CD4-positive, alpha-beta T cell treated with Interferon alpha-2 for 1 hour (primary cell): Measurements from ENCODE around the gene AFF3.

ENCODE experiments used
- DNase-seq, 2 donors: peaks; one replicate each; pipeline ENCODE4 v3.0.0-alpha.2; 2020 to 2022

AFF3 gene

GRCh38 chr2:99877963-99878362, 264.4 kb downstream of the AFF3 start:
- no peak for DNase-seq

- DNase-seq: no peak
These were observed 265.4 kb downstream of the AFF3 start for GRCh38 chr2:99876956-99877355.

GRCh38 chr2:99875627-99876201, 266.7 kb downstream of the AFF3 start:
- no peak for DNase-seq

- no peak for DNase-seq
These were observed 274.1 kb downstream of the AFF3 start for GRCh38 chr2:99868260-99868659.

GRCh38 chr2:99867770-99868169, 274.6 kb downstream of the AFF3 start:
- peak in 1 of 2 donors; percentile 39 for DNase-seq

- no peak for DNase-seq
These were observed 276.3 kb downstream of the AFF3 start for GRCh38 chr2:99865818-99866676.

GRCh38 chr2:99864561-99865553, 277.5 kb downstream of the AFF3 start:
- no peak for DNase-seq

- no peak for DNase-seq
These were observed 278.5 kb downstream of the AFF3 start for GRCh38 chr2:99863903-99864270.

GRCh38 chr2:99863236-99863902, 279.0 kb downstream of the AFF3 start:
- no peak for DNase-seq

- no peak for DNase-seq
These were observed 279.8 kb downstream of the AFF3 start for GRCh38 chr2:99862566-99862965.

- no peak for DNase-seq
These were observed 281.0 kb downstream of the AFF3 start for GRCh38 chr2:99861376-99861760.

- no peak for DNase-seq
These were observed 281.5 kb downstream of the AFF3 start for GRCh38 chr2:99860720-99861375.

GRCh38 chr2:99858951-99859596, 283.3 kb downstream of the AFF3 start:
- DNase-seq: no peak

- no peak for DNase-seq
These were observed 284.4 kb downstream of the AFF3 start for GRCh38 chr2:99857867-99858444.

- no peak for DNase-seq
These were observed 285.0 kb downstream of the AFF3 start for GRCh38 chr2:99857372-99857771.

- DNase-seq: no peak
These were observed 286.3 kb downstream of the AFF3 start for GRCh38 chr2:99856119-99856518.

- DNase-seq: no peak
These were observed 288.0 kb downstream of the AFF3 start for GRCh38 chr2:99854236-99854852.

- no peak for DNase-seq
These were observed 289.4 kb downstream of the AFF3 start for GRCh38 chr2:99852956-99853355.

- no peak for DNase-seq
These were observed 289.9 kb downstream of the AFF3 start for GRCh38 chr2:99852376-99852934.

GRCh38 chr2:99851811-99852210, 290.6 kb downstream of the AFF3 start:
- no peak for DNase-seq

GRCh38 chr2:99851089-99851488, 291.3 kb downstream of the AFF3 start:
- no peak for DNase-seq
